CMK (cell line): Measurements from ENCODE around the gene EIF1AD.

ENCODE experiments used
- DNase-seq: peaks from one replicate; pipeline ENCODE4 v3.0.0-alpha.2; 2010; ENCODE audit warnings: low read depth

The EIF1AD gene

GRCh38 chr11:66004186-66004585, 2.2 kb upstream of the EIF1AD start:
- DNase-seq = no peak

- no peak for DNase-seq
Measured at GRCh38 chr11:66003291-66003690, 1.3 kb upstream of the EIF1AD start.

- DNase-seq = no peak
Measured at GRCh38 chr11:66002648-66003225, 780 bp upstream of the EIF1AD start.

DNA sequence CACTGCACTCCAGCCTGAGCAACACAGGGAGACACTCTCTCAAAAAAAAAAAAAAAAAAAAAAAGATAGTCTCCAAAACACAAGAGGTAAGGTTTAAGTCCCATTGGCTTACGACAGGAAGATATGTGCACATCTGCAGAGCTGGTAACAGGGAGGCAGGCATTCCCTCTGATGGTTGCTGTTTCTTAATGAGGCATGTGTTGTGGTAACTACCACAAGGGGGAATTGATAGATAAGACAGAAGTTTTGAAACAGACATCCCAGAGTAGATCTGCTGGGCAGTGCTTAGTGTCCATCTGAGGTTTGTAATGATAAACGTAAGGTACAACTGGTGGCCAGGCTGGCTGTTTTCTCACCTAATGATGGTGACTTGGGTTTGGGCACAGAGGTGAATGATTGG, 4.7 kb downstream of the EIF1AD start:
- DNase-seq = no peak

- no peak for DNase-seq
Measured at GRCh38 chr11:65992056-65992455, 9.9 kb downstream of the EIF1AD start.

DNA sequence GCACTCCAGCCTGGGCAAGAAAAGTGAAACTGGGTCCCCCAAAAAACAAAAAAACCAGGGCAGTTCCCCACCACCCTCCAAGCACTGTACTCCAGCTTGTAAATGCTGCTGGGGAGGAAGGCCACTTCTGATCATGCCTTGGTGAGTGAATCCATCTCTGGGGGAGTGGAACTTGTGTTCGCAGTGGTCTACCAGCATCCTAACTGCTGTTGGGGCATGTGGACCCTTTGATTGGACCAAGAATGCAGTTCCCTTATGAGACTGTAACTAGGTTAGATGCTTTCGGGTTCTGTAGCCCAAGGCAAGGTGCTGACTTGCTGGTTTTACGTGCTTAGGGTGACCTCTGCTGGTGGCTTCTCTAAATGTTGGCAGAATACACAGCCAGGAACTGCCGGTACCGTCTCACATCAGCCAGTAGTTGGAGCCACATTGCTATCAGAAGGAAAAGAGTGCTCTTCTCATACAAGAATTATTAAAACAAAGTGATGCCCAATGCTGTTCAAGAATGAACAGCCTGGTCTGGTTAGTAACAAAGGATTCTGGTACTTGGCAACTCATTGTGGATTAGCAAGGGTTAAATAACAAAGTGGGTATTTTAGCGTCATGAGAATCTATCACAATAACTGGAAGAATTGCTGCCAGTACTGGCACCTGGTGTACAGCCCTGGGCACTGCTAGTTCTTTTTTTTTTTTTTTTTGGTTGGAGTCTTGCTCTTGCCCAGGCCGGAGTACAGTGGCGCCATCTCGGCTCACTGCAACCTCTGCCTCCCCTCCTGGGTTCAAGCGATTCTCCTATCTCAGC, 13.0 kb downstream of the EIF1AD start:
- peak; percentile 93 for DNase-seq

GRCh38 chr11:65987336-65987735, 14.6 kb downstream of the EIF1AD start:
- DNase-seq = no peak

GRCh38 chr11:65983589-65983987, 18.4 kb downstream of the EIF1AD start:
- DNase-seq = no peak

DNA sequence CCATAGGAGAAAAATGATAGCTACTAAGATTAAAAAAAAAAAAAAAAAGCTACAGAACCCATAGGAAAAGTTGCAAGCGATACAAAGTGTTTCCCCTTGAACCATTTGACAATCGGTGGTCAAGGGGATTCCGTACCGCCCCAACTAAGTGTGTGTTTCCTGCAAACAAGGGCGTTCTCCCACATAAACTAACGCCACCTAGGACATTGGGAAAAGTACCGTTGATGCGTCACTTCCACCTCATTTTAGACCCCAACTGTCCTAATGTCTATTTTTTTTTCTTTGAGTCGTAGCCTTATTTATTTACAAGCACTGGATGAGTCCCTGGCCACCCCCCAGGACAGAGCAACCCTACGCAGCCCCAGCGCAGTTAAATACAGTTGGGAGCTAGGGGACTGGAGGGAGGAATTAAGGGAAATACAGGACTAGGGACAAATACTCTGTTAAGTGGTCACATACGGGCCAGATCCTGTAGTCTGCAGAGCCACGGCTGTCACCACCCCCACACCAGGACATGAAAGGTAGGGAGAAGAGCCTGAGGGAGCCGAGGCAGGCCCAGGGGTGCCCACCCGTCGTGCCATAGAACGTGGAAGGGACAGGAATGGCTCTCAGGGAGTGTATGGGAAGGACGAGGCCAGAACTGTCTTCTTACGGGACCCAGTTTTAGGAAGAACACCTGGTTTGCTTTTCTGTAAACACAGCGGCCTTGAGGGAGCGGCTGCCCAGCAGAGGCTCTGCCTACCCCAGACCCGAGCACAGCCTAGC, 19.0 kb downstream of the EIF1AD start:
- no peak for DNase-seq

- no peak for DNase-seq
Measured at GRCh38 chr11:65981972-65982823, 19.8 kb downstream of the EIF1AD start.

GRCh38 chr11:65981101-65981740, 20.7 kb downstream of the EIF1AD start:
- DNase-seq = no peak

- no peak for DNase-seq
Measured at GRCh38 chr11:65979261-65979759, 22.6 kb downstream of the EIF1AD start.

DNA sequence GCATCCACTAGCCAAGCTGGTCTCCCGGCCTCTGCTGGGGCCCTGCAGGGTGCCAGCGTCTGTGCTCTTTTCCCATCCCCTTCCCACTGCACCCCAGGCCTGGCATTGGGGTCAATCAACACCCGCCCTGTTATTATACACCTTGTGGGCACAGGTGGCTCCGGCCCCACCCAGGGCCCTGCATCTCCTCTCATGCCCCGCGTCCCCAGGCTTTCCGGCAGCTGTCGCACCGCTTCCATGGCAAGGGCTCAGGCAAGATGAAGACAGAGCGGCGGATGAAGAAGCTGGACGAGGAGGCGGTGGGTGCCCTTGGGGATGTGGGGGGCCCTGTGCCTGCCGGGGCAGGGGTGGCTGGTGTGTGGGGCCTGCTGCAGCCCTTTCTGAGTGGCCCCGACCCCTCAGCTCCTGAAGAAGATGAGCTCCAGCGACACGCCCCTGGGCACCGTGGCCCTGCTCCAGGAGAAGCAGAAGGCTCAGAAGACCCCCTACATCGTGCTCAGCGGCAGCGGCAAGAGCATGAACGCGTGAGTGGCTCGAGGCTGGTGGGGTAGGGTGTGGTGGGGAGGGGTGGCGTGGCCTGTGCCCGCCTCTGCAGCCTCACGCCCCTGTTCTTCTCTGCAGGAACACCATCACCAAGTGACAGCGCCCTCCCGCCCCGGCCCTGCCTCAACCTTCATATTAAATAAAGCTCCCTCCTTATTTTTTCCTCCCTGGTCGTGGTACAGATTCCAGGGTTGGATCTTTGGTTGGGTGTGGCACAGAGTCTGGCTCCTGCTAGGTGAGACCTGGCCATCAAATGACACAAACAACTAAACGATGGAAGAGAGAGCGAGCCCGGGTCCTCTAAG, 23.3 kb downstream of the EIF1AD start:
- no peak for DNase-seq

DNA sequence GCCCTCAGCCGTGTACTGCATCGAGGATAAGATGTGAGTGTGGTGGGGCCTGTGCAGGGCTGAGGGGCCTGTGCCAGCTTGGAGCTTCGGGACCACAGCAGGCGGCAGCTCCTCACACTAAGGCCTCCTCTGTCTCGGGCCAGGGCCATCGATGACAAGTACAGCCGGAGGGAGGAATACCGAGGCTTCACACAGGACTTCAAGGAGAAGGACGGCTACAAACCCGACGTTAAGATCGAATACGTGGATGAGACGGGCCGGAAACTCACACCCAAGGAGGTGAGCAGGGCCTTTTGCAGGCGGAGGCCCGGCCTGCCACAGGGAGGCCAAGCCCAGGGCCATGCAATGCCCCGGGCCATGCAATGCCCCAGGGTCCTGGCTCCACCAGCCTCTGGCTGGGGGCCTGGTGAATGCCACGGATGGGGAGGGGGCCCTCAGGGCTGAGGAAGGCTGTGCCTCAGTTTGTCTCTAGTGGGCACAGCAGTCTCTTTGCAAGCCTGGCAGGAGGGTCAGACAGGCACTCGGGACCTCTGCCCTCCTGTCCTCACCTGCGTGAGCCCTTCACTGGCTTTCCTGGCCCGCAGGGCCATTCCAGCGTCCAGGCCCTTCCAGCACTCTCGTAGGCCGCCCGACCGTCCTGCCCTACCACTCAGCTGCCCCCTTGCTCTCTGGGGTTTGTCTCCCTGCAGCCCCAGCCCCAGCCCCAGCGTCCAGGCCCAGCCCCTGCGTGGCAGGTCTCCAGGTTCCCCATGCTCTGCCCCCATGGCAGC, 24.2 kb downstream of the EIF1AD start:
- DNase-seq = no peak

- DNase-seq = no peak
Measured at GRCh38 chr11:65976216-65977176, 25.5 kb downstream of the EIF1AD start.

- DNase-seq = no peak
Measured at GRCh38 chr11:65975771-65976170, 26.2 kb downstream of the EIF1AD start.

- DNase-seq = no peak
Measured at GRCh38 chr11:65973439-65974110, 28.4 kb downstream of the EIF1AD start.

DNA sequence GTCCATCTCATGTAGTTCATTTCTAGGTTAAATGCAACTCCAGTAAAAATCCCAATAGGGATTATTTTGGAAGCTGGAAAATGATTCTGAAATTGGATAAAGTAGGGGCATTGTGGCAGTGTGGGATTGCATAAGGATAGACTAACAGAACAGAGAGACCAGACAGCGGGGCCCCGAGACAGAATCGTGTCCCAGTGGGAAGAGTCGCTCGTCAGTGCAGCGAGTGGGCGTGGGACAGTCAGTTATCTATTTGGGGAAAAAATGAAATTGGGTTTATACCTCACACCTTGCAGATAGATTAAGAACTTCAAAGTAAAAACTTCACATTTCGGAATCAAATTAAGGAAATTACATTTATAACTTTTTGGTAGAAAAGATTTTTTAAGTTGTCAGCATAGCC, 29.8 kb downstream of the EIF1AD start:
- DNase-seq = no peak
